Activated B cell treated with CpG ODN at 0.5 μM for 24 hours (primary cell): ENCODE data around the gene UBE2O. TPM values are rescaled to one million over a fixed set of nuclear protein-coding genes. Genes with fewer than 3 reads are reported as not detected.

ENCODE experiments used
- ATAC-seq: fragments of 200-7000 bp; cut with Tn5 transposase; one replicate; pipeline ENCODE4 v1.10.0; 2021; ENCODE audit warnings: low read depth, mild to moderate bottlenecking, moderate library complexity
- CTCF ChIA-PET: fragments of 350-600 bp; sonication (Branson Sonifier 250); formaldehyde crosslinking; loops from one replicate; lab custom pipeline; 2021; ENCODE audit warnings: antibody characterized with exemption; lab: Charles Lee
- POLR2A ChIA-PET: fragments of 350-600 bp; sonication (Branson Sonifier 250); formaldehyde crosslinking; loops from one replicate; lab custom pipeline; 2021; ENCODE audit warnings: antibody characterized with exemption; lab: Charles Lee
- DNase-seq: peaks from one replicate; pipeline ENCODE4 v3.0.0; 2022
- H3K27ac Mint-ChIP-seq: one replicate; pipeline ENCODE4 v1.8.0; 2020; ENCODE audit warnings: mixed read lengths
- H3K27me3 Mint-ChIP-seq: one replicate; pipeline ENCODE4 v1.8.0; 2021; ENCODE audit warnings: mixed read lengths
- H3K36me3 Mint-ChIP-seq: one replicate; pipeline ENCODE4 v1.8.0; 2021; ENCODE audit warnings: low read depth, mixed read lengths
- H3K4me1 Mint-ChIP-seq: one replicate; pipeline ENCODE4 v1.8.0; 2021; ENCODE audit warnings: mixed read lengths
- H3K4me3 Mint-ChIP-seq: one replicate; pipeline ENCODE4 v1.8.0; 2020; ENCODE audit warnings: mild to moderate bottlenecking, mixed read lengths
- H3K9me3 Mint-ChIP-seq: one replicate; pipeline ENCODE4 v1.8.0; 2020; ENCODE audit warnings: mixed read lengths
- CTCF ChIP-seq: fragments of 200-600 bp; IDR thresholded peaks from one replicate; pipeline ENCODE4 v1.8.0; 2022; ENCODE audit warnings: antibody characterized with exemption, mild to moderate bottlenecking
- intact Hi-C: fragments of 100-400 bp; cut with micrococcal nuclease; formaldehyde crosslinking; loops from one replicate; pipeline ENCODE4 v1.15.1; 2024
- total RNA-seq: library from RNA; stranded (reverse); gene quantifications from 2 replicates; pipeline ENCODE4 v1.2.3, GENCODE V29; 2022

Gene UBE2O
- total RNA-seq, 1 donor from 2014 or later: 39.0 TPM

- no peak for ATAC-seq
- no peak for DNase-seq
- no peaks in the 10 kb centered on the region for H3K27me3 Mint-ChIP-seq
- intact Hi-C loops: no loop called here
- H3K36me3 Mint-ChIP-seq: peaks cover 28% of the 10 kb centered on the region
- H3K4me3 Mint-ChIP-seq: no peak overlapping the region
- no peak for TF ChIP-seq CTCF
- H3K9me3 Mint-ChIP-seq: no peaks in the 10 kb centered on the region
- no peak overlapping the region for H3K27ac Mint-ChIP-seq
- H3K4me1 Mint-ChIP-seq: peaks cover 50% of the 10 kb centered on the region
- ChIA-PET CTCF (interaction anchor here (1.5 to 9.7 kb wide), 4 partner anchors 13 to 52 kb away, joined by 4 to 81 read pairs (median 10); no protein-coding TSS in a partner anchor), POLR2A (interaction anchor here (0.6 to 1.2 kb wide), 3 partner anchors 49 to 100 kb away, joined by 3 to 4 read pairs (median 3); no protein-coding TSS in a partner anchor)
These were observed 42.5 kb downstream of the UBE2O start for GRCh38 chr17:76410328-76410965.

GRCh38 chr17:76408037-76408849 is 44.7 kb downstream of the UBE2O start:
- peak overlapping the region; percentile 30 for H3K27ac Mint-ChIP-seq
- CTCF ChIA-PET: interaction anchor here (0.6 to 9.7 kb wide), 19 partner anchors 11 to 104 kb away, joined by 3 to 81 read pairs (median 4); no protein-coding TSS in a partner anchor
- DNase-seq (peak; percentile 63), ATAC-seq (peak; percentile 80)
- no peaks in the 10 kb centered on the region for H3K9me3 Mint-ChIP-seq
- H3K27me3 Mint-ChIP-seq: no peaks in the 10 kb centered on the region
- POLR2A ChIA-PET: interaction anchor here (0.6 to 1.9 kb wide), 10 partner anchors 10 to 1716 kb away, joined by 3 to 8 read pairs (median 4); partner anchors contain the start of genes RHBDF2, SPHK1 and UBE2O
- intact Hi-C loops: loop anchor here (1.0 to 5.0 kb wide), 7 partner anchors 10 to 286 kb away; no protein-coding TSS in a partner anchor
- H3K4me1 Mint-ChIP-seq: peaks cover 47% of the 10 kb centered on the region
- H3K4me3 Mint-ChIP-seq: peak overlapping the region; percentile 35
- peaks cover 43% of the 10 kb centered on the region for H3K36me3 Mint-ChIP-seq
- peak; percentile 85 for TF ChIP-seq CTCF

- DNase-seq (no peak), ATAC-seq (no peak)
- Mint-ChIP-seq H3K4me1 (peaks cover 47% of the 10 kb centered on the region), H3K9me3 (no peaks in the 10 kb centered on the region), H3K27ac (peak overlapping the region; percentile 12), H3K27me3 (no peaks in the 10 kb centered on the region), H3K36me3 (peaks cover 45% of the 10 kb centered on the region), H3K4me3 (no peak overlapping the region)
- intact Hi-C loops: loop anchor here (5.0 kb wide), 1 partner anchor 285 kb away; no protein-coding TSS in a partner anchor
- no peak for TF ChIP-seq CTCF
- CTCF ChIA-PET: interaction anchor here (1.0 to 9.7 kb wide), 10 partner anchors 10 to 100 kb away, joined by 3 to 81 read pairs (median 8); no protein-coding TSS in a partner anchor
- POLR2A ChIA-PET: interaction anchor here (0.6 to 1.9 kb wide), 4 partner anchors 73 to 102 kb away, joined by 3 to 6 read pairs (median 6); no protein-coding TSS in a partner anchor
These were observed 45.4 kb downstream of the UBE2O start for GRCh38 chr17:76407509-76407908.

GRCh38 chr17:76405967-76406647 is 46.8 kb downstream of the UBE2O start:
- Mint-ChIP-seq H3K27me3 (no peaks in the 10 kb centered on the region), H3K36me3 (peaks cover 57% of the 10 kb centered on the region), H3K9me3 (no peaks in the 10 kb centered on the region), H3K27ac (peak overlapping the region; percentile 63), H3K4me1 (peaks cover 47% of the 10 kb centered on the region), H3K4me3 (peak overlapping the region; percentile 64)
- ATAC-seq (peak; percentile 62), DNase-seq (no peak)
- intact Hi-C loops: loop anchor here (5.0 kb wide), 1 partner anchor 284 kb away; no protein-coding TSS in a partner anchor
- ChIA-PET CTCF (interaction anchor here (0.8 to 9.7 kb wide), 4 partner anchors 9 to 52 kb away, joined by 3 to 81 read pairs (median 18); partner anchors contain the start of gene UBE2O), POLR2A (no interaction called here)
- no peak for TF ChIP-seq CTCF
